Neural cell (in vitro differentiated cells): ENCODE results near the gene IMPDH2. TPM values are rescaled to one million over a fixed set of nuclear protein-coding genes. Genes with fewer than 3 reads are reported as not detected.

Experiments used
- H2AFZ ChIP-seq: fragments of 200-600, 300-800 bp; sonication (generic), shearing (Covaris generic); 2 replicates; pipeline ENCODE4 v1.6.0; 2014; ENCODE audit warnings: low read depth, mild to moderate bottlenecking, antibody characterized with exemption, low read length, moderate library complexity
- H3F3A ChIP-seq: fragments of 200-600 bp; shearing (Covaris generic); 2 replicates; pipeline ENCODE4 v1.6.1; 2016; ENCODE audit warnings: mild to moderate bottlenecking, moderate library complexity, mixed read lengths, antibody characterized with exemption, low read length; ENCODE audit not compliant: insufficient read depth, poor library complexity, severe bottlenecking
- H3K27ac ChIP-seq: fragments of 200-600, 300-800 bp; sonication (generic), shearing (Covaris generic); 2 replicates; pipeline ENCODE4 v1.5.1; 2014; ENCODE audit warnings: mild to moderate bottlenecking, low read length, moderate library complexity
- H3K27me3 ChIP-seq: fragments of 300-800, 200-600 bp; sonication (generic), shearing (Covaris generic); 2 replicates; pipeline ENCODE4 v1.6.0; 2014; ENCODE audit warnings: mild to moderate bottlenecking, low read depth, low read length, moderate library complexity; ENCODE audit not compliant: insufficient read depth
- H3K36me3 ChIP-seq: fragments of 300-800, 200-600 bp; sonication (generic), shearing (Covaris generic); 2 replicates; pipeline ENCODE4 v1.5.1; 2014; ENCODE audit warnings: mild to moderate bottlenecking, antibody characterized with exemption, low read length, moderate library complexity; ENCODE audit not compliant: insufficient read depth
- H3K4me2 ChIP-seq: fragments of 300-800, 200-600 bp; sonication (generic), shearing (Covaris generic); 2 replicates; pipeline ENCODE4 v1.6.0; 2014; ENCODE audit warnings: mild to moderate bottlenecking, low read length
- H3K4me3 ChIP-seq: fragments of 300-800, 200-600 bp; sonication (generic), shearing (Covaris generic); 2 replicates; pipeline ENCODE4 v1.5.1; 2014; ENCODE audit warnings: mild to moderate bottlenecking, low read length, moderate library complexity
- H3K79me2 ChIP-seq: fragments of 200-600 bp; shearing (Covaris generic); replicated peaks from 2 replicates; pipeline ENCODE4 v1.6.0; 2014; ENCODE audit warnings: mild to moderate bottlenecking, low read length, moderate library complexity; ENCODE audit not compliant: insufficient read depth
- H3K9ac ChIP-seq: fragments of 300-800, 200-600 bp; sonication (generic), shearing (Covaris generic); 2 replicates; pipeline ENCODE4 v1.6.1; 2016; ENCODE audit warnings: mild to moderate bottlenecking, low read length, mixed read lengths
- H3K9me2 ChIP-seq: fragments of 200-600 bp; shearing (Covaris generic); 2 replicates; pipeline ENCODE4 v1.6.1; 2016; ENCODE audit warnings: mild to moderate bottlenecking, low read length, mixed read lengths; ENCODE audit not compliant: insufficient read depth
- H3K9me3 ChIP-seq: fragments of 200-600, 300-800 bp; sonication (generic), shearing (Covaris generic); 2 replicates; pipeline ENCODE4 v1.6.1; 2016; ENCODE audit warnings: mild to moderate bottlenecking, mixed run types, low read length, moderate library complexity, mixed read lengths
- H4K20me1 ChIP-seq: fragments of 200-600 bp; shearing (Covaris generic); 2 replicates; pipeline ENCODE4 v1.6.1; 2016; ENCODE audit warnings: mild to moderate bottlenecking, mixed run types; ENCODE audit not compliant: insufficient read depth
- CTCF ChIP-seq: fragments of 450-650 bp; IDR thresholded peaks from 2 replicates; pipeline ENCODE4 v1.5.1; 2014; ENCODE audit warnings: antibody characterized with exemption, mild to moderate bottlenecking, moderate library complexity; ENCODE audit not compliant: poor library complexity, severe bottlenecking
- EP300 ChIP-seq: fragments of 450-650 bp; conservative IDR thresholded peaks from 2 replicates; pipeline ENCODE4 v1.6.1; 2014; ENCODE audit warnings: antibody characterized with exemption, mild to moderate bottlenecking, moderate library complexity; ENCODE audit not compliant: poor library complexity, severe bottlenecking
- EZH2 ChIP-seq: fragments of 200-600, 300-800 bp; shearing (Covaris generic), sonication (generic); IDR thresholded peaks from 2 replicates; pipeline ENCODE4 v1.6.1; 2014; ENCODE audit warnings: antibody characterized with exemption, low read length, borderline replicate concordance, mild to moderate bottlenecking; ENCODE audit not compliant: insufficient read depth, poor library complexity, severe bottlenecking
- MXI1 ChIP-seq: fragments of 450-650 bp; conservative IDR thresholded peaks from 2 replicates; pipeline ENCODE4 v1.6.1; 2014; ENCODE audit warnings: antibody characterized with exemption, mild to moderate bottlenecking; ENCODE audit not compliant: poor library complexity, severe bottlenecking
- POLR2AphosphoS5 ChIP-seq: IDR thresholded peaks from 2 replicates; pipeline ENCODE4 v1.6.1; 2012
- RAD21 ChIP-seq: fragments of 450-650 bp; conservative IDR thresholded peaks from 2 replicates; pipeline ENCODE4 v1.6.1; 2014; ENCODE audit warnings: antibody characterized with exemption, mild to moderate bottlenecking, moderate library complexity
- REST ChIP-seq: IDR thresholded peaks from 2 replicates; pipeline ENCODE4 v1.6.1; 2012; ENCODE audit warnings: borderline replicate concordance
- SMC3 ChIP-seq: fragments of 450-650 bp; conservative IDR thresholded peaks from 2 replicates; pipeline ENCODE4 v1.6.1; 2014; ENCODE audit warnings: antibody characterized with exemption, mild to moderate bottlenecking, moderate library complexity; ENCODE audit not compliant: poor library complexity
- TAF1 ChIP-seq: IDR thresholded peaks from 2 replicates; pipeline ENCODE4 v1.6.1; 2012; ENCODE audit warnings: low read depth
- polyA plus RNA-seq: library from polyadenylated mRNA; depleted of rRNA; stranded (reverse); fragments of >200 nt; gene quantifications from 2 replicates; pipeline ENCODE4 v1.2.3, GENCODE V29; 2014

The IMPDH2 gene
- polyA plus RNA-seq, 1 donor from 2014 or later, result 137 TPM

- Histone ChIP-seq H4K20me1 (peaks cover 9% of the 10 kb centered on the region), H3K9me2 (no peaks in the 10 kb centered on the region), H2AFZ (no peak overlapping the region)
Measured at GRCh38 chr3:49013738-49014660, 15.2 kb downstream of the IMPDH2 start.

GRCh38 chr3:49013113-49013737 lies 16.0 kb downstream of the IMPDH2 start:
- Histone ChIP-seq H3K9me3 (no peaks in the 10 kb centered on the region), H3F3A (no peaks in the 10 kb centered on the region), H3K79me2 (peaks cover 47% of the 10 kb centered on the region), H4K20me1 (peaks cover 13% of the 10 kb centered on the region), H2AFZ (no peak overlapping the region), H3K4me2 (no peak overlapping the region), H3K4me3 (no peak overlapping the region), H3K27ac (no peak overlapping the region), H3K9me2 (no peaks in the 10 kb centered on the region), H3K9ac (no peak overlapping the region), H3K36me3 (no peaks in the 10 kb centered on the region), H3K27me3 (no peaks in the 10 kb centered on the region)
- no peak for TF ChIP-seq EP300
- TF ChIP-seq POLR2AphosphoS5, result peak; percentile 19

More at GRCh38 chr3:49013738-49014660, 15.2 kb downstream of the IMPDH2 start:
- H3K36me3 ChIP-seq, result no peaks in the 10 kb centered on the region
- H3K79me2 ChIP-seq, result peaks cover 39% of the 10 kb centered on the region
- no peaks in the 10 kb centered on the region for H3F3A ChIP-seq
- H3K27me3 ChIP-seq, result no peaks in the 10 kb centered on the region
- no peak overlapping the region for H3K27ac ChIP-seq
- peak; percentile 38 for TF ChIP-seq CTCF
- TF ChIP-seq EZH2, result no peak
- TF ChIP-seq EP300, result no peak
- no peak for TF ChIP-seq RAD21
- no peak overlapping the region for H3K9ac ChIP-seq
- H3K4me2 ChIP-seq, result no peak overlapping the region
- no peaks in the 10 kb centered on the region for H3K9me3 ChIP-seq
- no peak overlapping the region for H3K4me3 ChIP-seq

- Histone ChIP-seq H3K4me3 (no peak overlapping the region), H3K27me3 (no peaks in the 10 kb centered on the region), H3K27ac (no peak overlapping the region), H3K4me2 (no peak overlapping the region), H3K9me3 (no peaks in the 10 kb centered on the region), H3F3A (no peaks in the 10 kb centered on the region), H3K9me2 (no peaks in the 10 kb centered on the region), H3K9ac (no peak overlapping the region), H3K79me2 (peaks cover 53% of the 10 kb centered on the region), H2AFZ (no peak overlapping the region), H4K20me1 (peaks cover 13% of the 10 kb centered on the region), H3K36me3 (no peaks in the 10 kb centered on the region)
- TF ChIP-seq EZH2 (no peak), REST (no peak), SMC3 (no peak), CTCF (no peak), POLR2AphosphoS5 (no peak), MXI1 (no peak), EP300 (no peak), TAF1 (no peak), RAD21 (no peak)
Measured at GRCh38 chr3:49012441-49013017, 16.7 kb downstream of the IMPDH2 start.
